Right renal pelvis (tissue), 4 donors: ENCODE data around the gene XIRP2. TPM values are rescaled to one million over a fixed set of nuclear protein-coding genes. Genes with fewer than 3 reads are reported as not detected.

Experiments used
- DNase-seq, 4 donors: peaks; one replicate each; pipeline ENCODE4 v3.0.0-alpha.2; 2013; ENCODE audit warnings: low read depth in 4 of 4, low spot score in 3 of 4, missing footprints in 1 of 4
- polyA plus RNA-seq, 4 donors: library from polyadenylated mRNA; unstranded; fragments of 120-200 nt; gene quantifications; one replicate each; pipeline ENCODE4 v1.2.1, GENCODE V29; 2013; ENCODE audit not compliant: insufficient read length in 4 of 4

Gene XIRP2
- polyA plus RNA-seq, 4 donors: 0.09 to 0.17 (median 0.10) TPM

DNA sequence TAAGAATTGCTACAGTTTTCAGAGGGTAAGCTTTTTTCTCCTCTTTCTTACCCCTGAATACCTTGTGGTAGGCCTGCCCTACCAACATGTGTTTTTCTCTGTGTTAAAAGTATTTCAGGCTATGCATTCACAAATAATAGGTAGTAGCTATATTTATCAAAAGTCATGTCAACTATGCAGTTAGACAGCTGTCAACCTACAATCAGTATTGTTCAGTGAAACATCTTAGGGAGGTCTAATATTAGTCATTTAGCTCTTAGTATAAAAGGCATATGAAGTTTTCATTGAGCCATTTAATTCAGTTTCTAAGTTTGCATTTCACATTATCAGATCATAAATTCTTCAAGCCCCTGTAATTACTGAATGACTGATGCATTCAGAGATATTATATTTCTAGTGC lies 36.7 kb downstream of the XIRP2 start:
- no peak for DNase-seq

DNA sequence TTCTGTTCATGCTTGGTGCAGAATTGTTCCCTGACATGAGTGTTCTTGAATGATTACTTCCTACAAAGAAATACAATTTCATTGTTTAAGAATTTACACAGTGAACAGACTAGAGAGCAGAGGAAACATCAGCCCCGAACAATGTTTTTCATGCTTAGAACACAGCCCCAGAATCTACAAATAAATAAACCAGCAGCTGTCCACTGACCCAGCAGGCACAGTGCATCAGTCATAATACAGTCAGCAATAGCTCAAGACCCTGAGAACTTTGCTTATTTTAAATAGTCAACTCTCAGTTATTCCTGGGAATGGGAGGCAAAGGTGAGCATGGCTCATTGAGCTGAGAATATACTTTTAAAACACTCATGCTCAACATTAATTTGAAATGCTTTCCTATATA lies 38.4 kb downstream of the XIRP2 start:
- no peak for DNase-seq

DNA sequence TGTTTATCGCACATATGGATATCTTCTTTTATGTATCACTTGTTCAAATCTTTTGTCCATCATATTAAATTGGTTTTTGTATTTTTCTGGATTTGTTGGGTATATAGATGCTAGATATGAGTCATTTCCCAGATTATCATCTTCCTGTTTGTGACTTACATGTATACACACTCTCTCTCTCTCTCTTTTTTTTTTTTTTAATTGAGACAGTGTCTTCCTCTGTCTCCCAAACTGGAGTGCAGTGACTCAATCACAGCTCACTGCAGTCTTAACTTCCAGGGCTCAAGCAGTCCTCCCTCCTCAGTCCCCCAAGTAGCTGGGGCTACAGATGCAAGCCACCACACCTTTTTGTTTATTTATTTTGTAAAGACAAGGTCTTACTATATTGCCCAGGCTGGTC lies 43.8 kb downstream of the XIRP2 start:
- no peak for DNase-seq

DNA sequence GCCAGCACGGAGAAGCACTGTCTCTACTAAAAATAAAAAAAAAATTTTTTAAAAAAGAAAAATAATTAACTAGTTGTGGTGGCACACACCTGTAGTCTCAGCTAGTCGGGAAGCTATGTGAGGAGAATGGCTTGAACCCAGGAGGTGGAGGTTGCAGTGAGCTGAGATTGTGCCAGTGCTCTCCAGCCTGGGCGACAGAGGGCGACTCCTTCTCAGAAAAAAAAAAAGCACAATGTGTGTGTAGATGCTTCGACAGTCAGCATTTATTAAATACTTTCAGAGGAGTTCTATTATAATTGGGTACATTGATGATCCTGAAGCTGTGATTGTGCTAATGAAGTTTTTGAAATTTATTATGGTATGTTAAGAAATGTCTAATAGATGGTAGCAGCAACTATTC lies 46.5 kb downstream of the XIRP2 start:
- DNase-seq: no peak

- no peak for DNase-seq
These were observed 54.1 kb downstream of the XIRP2 start for GRCh38 chr2:166942377-166942776.

- no peak for DNase-seq
These were observed 56.6 kb downstream of the XIRP2 start for GRCh38 chr2:166944909-166945308.

GRCh38 chr2:166957686-166958085 lies 69.4 kb downstream of the XIRP2 start:
- DNase-seq: no peak

DNA sequence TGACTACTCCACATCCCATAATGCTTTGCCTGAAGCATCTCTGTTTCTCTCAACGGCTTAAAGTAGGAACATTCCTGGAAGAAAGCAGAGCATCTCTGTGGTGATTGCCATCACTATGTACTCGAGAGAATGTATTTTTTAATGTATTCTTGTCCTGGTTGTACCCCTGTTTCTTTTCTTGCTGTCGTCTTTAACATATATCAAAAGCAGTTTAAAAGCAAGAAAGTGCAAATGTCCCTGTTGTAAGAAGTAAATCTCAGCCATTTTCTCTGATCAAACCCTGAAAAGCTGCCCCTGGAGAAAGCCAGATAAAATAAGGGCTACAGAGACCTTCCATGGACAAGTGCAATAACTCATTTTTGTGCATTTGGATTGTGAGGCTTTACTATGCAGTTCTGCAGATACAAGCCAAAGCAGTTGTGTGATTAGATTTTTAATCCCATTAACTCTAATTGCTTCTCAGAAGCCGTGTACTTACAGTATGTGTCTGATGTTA lies 70.8 kb downstream of the XIRP2 start:
- no peak for DNase-seq

GRCh38 chr2:166959556-166959955 lies 71.3 kb downstream of the XIRP2 start:
- no peak for DNase-seq

DNA sequence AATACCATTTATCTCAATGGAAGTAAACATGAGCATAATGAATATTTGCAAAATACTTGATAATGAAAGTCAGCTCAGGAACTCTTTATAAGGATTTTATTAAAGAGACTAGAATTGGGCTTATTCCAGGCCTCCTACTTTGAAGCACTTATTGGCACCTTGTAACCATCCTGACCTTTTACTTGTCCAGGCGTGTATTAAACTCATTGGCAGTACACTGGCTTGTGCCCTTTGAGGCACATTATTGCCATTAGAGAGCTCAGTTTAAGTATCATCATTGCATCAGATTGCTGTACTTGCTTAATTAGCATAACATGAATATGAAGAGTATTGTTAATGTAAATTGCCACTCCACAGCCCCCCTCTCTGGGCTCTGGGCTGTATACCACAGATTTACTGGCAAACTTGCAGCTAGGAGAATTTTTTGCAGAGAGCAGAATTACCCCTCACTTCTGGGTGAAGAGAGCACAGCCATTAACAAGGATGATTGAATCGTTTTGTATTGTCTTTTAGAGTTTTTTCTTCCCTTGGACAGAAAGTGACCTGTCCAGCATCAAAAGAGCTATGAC lies 72.5 kb downstream of the XIRP2 start:
- no peak for DNase-seq

GRCh38 chr2:166961933-166962332 lies 73.7 kb downstream of the XIRP2 start:
- DNase-seq: no peak

DNA sequence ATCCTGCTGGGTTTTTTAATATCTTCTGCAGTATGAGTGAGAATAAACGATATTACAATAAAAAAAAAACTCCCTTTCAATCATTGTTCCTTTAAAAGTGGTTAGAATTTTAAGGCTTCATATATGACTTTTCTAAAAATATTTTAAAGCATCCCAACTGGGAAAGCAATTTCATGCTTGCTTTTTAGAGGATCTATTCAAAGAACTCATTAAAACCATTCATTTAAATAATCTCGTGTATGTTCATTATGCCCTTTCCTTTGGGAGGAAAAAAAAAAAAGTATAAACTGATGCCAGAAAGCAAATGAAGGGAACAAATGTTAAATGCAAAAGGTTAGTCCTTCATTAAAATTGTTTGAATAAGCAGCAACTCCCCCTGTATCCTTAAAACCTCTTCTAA lies 81.2 kb downstream of the XIRP2 start:
- no peak for DNase-seq

GRCh38 chr2:166972002-166972401 lies 83.7 kb downstream of the XIRP2 start:
- no peak for DNase-seq

- no peak for DNase-seq
These were observed 84.1 kb downstream of the XIRP2 start for GRCh38 chr2:166972418-166972817.

- DNase-seq: no peak
These were observed 95.9 kb downstream of the XIRP2 start for GRCh38 chr2:166984188-166984587.

- DNase-seq: no peak
These were observed 96.5 kb downstream of the XIRP2 start for GRCh38 chr2:166984797-166985196.

GRCh38 chr2:166994588-166995336 lies 106.5 kb downstream of the XIRP2 start:
- no peak for DNase-seq

DNA sequence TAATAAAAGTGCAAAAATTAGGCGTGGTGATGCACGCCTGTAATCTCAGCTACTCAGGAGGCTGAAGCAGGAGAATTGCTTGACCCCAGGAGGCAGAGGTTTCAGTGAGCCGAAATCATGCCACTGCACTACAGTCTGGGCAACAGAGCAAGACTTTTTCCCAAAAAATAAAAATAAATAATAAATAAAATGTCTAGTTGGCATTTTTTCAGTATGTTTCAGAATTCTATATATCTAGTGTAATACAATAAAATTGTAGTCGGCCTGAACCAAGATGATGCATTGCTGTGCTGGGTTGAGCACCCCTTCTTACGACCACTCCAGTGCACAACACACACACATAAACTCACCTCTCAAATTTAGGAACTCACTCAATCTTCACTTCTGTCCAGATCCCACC lies 108.2 kb downstream of the XIRP2 start:
- DNase-seq: no peak

DNA sequence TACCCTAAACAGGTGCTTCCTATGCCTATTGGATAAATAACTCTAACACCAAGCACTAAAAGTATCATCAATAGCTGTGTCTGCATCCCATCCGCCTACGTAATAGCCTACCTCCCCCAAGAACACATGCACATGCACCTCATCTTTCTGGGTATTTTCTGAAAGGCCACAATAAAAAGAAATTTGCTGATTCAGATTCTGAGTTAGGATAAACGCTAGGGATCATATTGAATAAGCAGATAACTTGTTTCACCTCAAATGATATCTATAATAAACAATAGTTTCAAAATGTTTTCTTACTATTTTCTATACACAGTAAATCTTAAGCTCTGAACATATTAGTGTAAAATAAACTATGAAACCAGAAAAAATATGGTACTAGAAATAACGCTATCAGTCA lies 112.9 kb downstream of the XIRP2 start:
- no peak for DNase-seq

DNA sequence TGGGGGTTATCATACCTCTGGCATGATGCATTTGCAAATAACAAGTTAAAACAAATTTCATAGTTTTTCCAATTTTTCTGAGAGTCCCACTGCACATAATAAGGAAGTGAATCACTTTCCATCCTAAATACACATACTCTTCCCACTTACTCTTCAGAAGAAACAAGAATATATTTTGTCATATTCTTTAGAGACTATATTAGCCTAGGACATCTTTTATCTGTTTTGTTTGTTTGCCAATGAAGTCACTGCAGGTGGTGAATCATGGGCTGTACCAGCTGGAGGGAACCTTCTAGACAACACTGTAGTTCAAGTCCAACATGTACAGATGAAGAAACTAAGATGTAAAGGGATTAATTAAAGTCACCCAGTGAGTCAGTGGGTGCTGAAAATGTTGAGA lies 116.8 kb downstream of the XIRP2 start:
- DNase-seq: no peak

- no peak for DNase-seq
These were observed 124.9 kb downstream of the XIRP2 start for GRCh38 chr2:167013227-167013626.

DNA sequence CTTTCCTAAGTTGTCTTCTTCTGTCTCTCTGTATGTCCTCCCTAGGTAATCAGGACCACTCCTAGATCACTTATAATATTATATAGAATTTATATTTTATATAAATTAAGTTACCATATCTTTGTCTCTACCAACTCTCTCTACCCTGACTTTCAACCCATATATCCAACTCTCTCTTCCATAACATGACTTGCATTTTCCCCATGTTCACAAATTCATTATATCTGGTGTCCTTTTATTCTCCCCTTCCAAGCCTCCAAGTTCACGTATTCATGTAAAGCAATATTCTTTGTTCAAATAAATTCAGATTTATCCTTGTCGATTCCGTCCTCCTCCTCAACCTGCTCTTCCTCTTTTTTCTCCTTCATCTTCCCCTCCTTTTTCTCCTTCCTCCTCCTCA lies 127.5 kb downstream of the XIRP2 start:
- DNase-seq: no peak
